Measurements from ENCODE around the gene COG7. TPM values are rescaled to one million over a fixed set of nuclear protein-coding genes. Genes with fewer than 3 reads are reported as not detected.

COG7 gene
- total and polyA plus RNA-seq, 2 donors (not counting 3 experiments of a cell fraction or from before 2014, with no cell fraction given), result 24.1 to 42.0 TPM

DNA sequence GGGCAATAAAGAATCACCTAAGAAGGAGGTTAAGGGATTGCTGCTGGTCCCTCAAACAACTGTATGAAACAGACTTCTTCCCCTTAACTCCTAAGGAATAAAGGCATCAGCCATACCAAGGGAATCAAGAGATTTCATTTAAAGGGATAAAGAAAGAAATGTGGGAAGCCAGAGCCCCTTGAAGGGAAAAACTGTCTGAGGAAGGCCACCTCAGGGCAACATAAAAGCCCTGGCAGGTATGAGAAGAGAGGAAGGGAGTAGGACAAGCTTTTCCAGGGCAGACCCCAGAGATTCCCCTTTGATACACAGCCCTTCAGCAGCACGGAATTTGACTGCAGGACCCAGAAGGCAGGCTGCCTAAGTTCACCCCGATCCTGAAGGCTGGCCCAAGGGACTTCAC, 43.5 kb downstream of the COG7 start:
- peaks cover under 1% of the 10 kb centered on the region for H3K4me1 ChIP-seq (ENCODE audit: control insufficient read depth, extremely low read depth, insufficient read depth, low read length)
- no peak overlapping the region for H3K4me3 ChIP-seq (replicated peaks in 1 of 3; ENCODE audit: insufficient read depth in 1 of 3, low read depth in 1 of 3, low read length in 3 of 3)
- FAIRE-seq (no peak), DNase-seq (ENCODE audit: low read depth, low spot score) (no peak)
- H2AFZ ChIP-seq (ENCODE audit: low read depth, low read length), result no peak overlapping the region
- dilution Hi-C loops (cut with MboI; ENCODE audit: extremely low pct_ligation_motif_present, low sequenced_read_pairs), result no loop called here
- no peaks in the 10 kb centered on the region for H4K20me1 ChIP-seq (replicated peaks; ENCODE audit: control insufficient read depth, extremely low read depth, insufficient read depth, low read length)
- H3K27ac ChIP-seq (ENCODE audit: insufficient read depth, low read depth, low read length), result no peak overlapping the region
- H3K79me2 ChIP-seq (ENCODE audit: control insufficient read depth, insufficient read depth, low read length), result no peaks in the 10 kb centered on the region
- no peaks in the 10 kb centered on the region for H3K9me1 ChIP-seq (replicated peaks; ENCODE audit: control insufficient read depth, extremely low read depth, insufficient read depth, low read length)
- intact Hi-C loops (cut with micrococcal nuclease), result no loop called here
- no TSS peak for BruUV-seq (replicated peaks)
- H3K36me3 ChIP-seq (ENCODE audit: control insufficient read depth in 2 of 2, extremely low read depth in 1 of 2, insufficient read depth in 2 of 2, low read length in 2 of 2), result peaks cover 4 to 14% of the 10 kb centered on the region in 2 experiments
- ChIA-PET POLR2A (no interaction called here), CTCF (no interaction called here)
- no peak overlapping the region for H3K4me2 ChIP-seq (ENCODE audit: insufficient read depth, low read length)
- H3K27me3 ChIP-seq (ENCODE audit: control insufficient read depth in 2 of 2, insufficient read depth in 2 of 2, low read length in 2 of 2), result no peaks in the 10 kb centered on the region
- no peak for TF ChIP-seq EZH2 (IDR thresholded peaks at IDR 0.05; ENCODE audit: borderline replicate concordance, low read depth, low read length, severe bottlenecking)
- TF ChIP-seq MYC (IDR thresholded peaks at IDR 0.05; ENCODE audit: low read depth, low read length), result no peak
- no peak for TF ChIP-seq POLR2A (IDR thresholded peaks at IDR 0.05; ENCODE audit: low read depth, low read length)
- no peak for TF ChIP-seq JUN (IDR thresholded peaks at IDR 0.05; ENCODE audit: borderline replicate concordance, insufficient read depth, insufficient read length, low read depth)
- TF ChIP-seq FOS (IDR thresholded peaks at IDR 0.05; ENCODE audit: borderline replicate concordance, insufficient read depth, low read length), result no peak
- TF ChIP-seq, protein P1, sequence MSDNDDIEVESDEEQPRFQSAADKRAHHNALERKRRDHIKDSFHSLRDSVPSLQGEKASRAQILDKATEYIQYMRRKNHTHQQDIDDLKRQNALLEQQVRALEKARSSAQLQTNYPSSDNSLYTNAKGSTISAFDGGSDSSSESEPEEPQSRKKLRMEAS (IDR thresholded peaks at IDR 0.05; ENCODE audit: insufficient read depth, insufficient read length), result no peak
- no peak for TF ChIP-seq POLR2AphosphoS5 (IDR thresholded peaks at IDR 0.05; ENCODE audit: insufficient read depth, low read depth, low read length)
- no peak for TF ChIP-seq GATA2 (IDR thresholded peaks at IDR 0.05; ENCODE audit: insufficient read depth, insufficient read length, low read depth, low read length)
- TF ChIP-seq, protein P2, sequence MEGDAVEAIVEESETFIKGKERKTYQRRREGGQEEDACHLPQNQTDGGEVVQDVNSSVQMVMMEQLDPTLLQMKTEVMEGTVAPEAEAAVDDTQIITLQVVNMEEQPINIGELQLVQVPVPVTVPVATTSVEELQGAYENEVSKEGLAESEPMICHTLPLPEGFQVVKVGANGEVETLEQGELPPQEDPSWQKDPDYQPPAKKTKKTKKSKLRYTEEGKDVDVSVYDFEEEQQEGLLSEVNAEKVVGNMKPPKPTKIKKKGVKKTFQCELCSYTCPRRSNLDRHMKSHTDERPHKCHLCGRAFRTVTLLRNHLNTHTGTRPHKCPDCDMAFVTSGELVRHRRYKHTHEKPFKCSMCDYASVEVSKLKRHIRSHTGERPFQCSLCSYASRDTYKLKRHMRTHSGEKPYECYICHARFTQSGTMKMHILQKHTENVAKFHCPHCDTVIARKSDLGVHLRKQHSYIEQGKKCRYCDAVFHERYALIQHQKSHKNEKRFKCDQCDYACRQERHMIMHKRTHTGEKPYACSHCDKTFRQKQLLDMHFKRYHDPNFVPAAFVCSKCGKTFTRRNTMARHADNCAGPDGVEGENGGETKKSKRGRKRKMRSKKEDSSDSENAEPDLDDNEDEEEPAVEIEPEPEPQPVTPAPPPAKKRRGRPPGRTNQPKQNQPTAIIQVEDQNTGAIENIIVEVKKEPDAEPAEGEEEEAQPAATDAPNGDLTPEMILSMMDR (IDR thresholded peaks at IDR 0.05; ENCODE audit: extremely low read depth in 1 of 2, insufficient read depth in 1 of 2, low read depth in 1 of 2, low read length in 2 of 2), result no peak
- H3K9me3 ChIP-seq (replicated peaks; ENCODE audit: control insufficient read depth, insufficient read depth, low read length), result no peaks in the 10 kb centered on the region
- no peak overlapping the region for H3K9ac ChIP-seq (replicated peaks; ENCODE audit: extremely low read depth, insufficient read depth, low read length)
